Measurements from ENCODE around the gene HOXA3. TPM values are rescaled to one million over a fixed set of nuclear protein-coding genes. Genes with fewer than 3 reads are reported as not detected.

The HOXA3 gene
- total and polyA plus RNA-seq, 2 of the 8 experiments (the other 6 are each of a cell fraction or from before 2014, with no cell fraction given): not detected

DNA sequence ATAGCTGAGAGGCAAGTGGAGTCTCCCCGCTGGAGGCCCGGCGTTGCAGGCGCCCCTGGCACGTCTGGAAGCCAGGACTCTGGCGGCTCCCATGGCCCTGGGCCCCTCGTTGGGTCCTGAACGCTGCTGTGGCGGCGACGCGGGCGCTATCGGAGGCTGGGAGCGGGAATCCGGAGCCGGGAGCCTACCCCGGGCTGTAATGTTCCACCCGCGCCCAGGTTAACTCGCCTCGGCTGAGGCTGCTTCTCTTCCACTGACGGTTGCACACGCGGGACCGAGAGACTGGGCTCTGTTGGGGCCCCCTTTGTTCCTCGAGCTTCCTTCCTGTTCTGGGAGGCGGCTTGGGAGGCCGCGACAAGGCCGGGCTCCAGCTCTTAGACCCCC lies 7.6 kb downstream of the HOXA3 start (continued):
- TF ChIP-seq ATF3 (IDR thresholded peaks at IDR 0.05; ENCODE audit: insufficient read depth, low read depth, low read length) (no peak), EGR1 (IDR thresholded peaks at IDR 0.05; ENCODE audit: borderline replicate concordance, low read depth, low read length) (no peak)
